K562 (cell line): ENCODE data around the gene TBC1D2B.

Source experiments
- CTCF ChIP-seq, 3 experiments: IDR thresholded peaks in 2 of 3; conservative IDR thresholded peaks in 1 of 3; 2 replicates each; pipeline ENCODE4 v1.5.1; 2011 to 2012; ENCODE audit warnings: low read length in 3 of 3, mild to moderate bottlenecking in 3 of 3, control low read depth in 2 of 3, improper control_type of control experiment in 1 of 3, inconsistent platforms in 1 of 3, low read depth in 1 of 3, mixed read lengths in 1 of 3, moderate library complexity in 1 of 3; ENCODE audit not compliant: insufficient read depth in 2 of 3
- ESRRA ChIP-seq: fragments of 450-650 bp; IDR thresholded peaks from 2 replicates; pipeline ENCODE4 v1.6.1; 2014; ENCODE audit warnings: low read depth, mild to moderate bottlenecking, moderate library complexity, borderline replicate concordance
- NBN ChIP-seq: fragments of 450-650 bp; IDR thresholded peaks from 2 replicates; pipeline ENCODE4 v1.6.1; 2016; ENCODE audit warnings: low read depth, mild to moderate bottlenecking
- NR3C1 ChIP-seq: sonication (generic); formaldehyde crosslinking; IDR thresholded peaks from 2 replicates; pipeline ENCODE4 v1.8.1; 2022; ENCODE audit warnings: missing genetic modification reagents
- ZFX ChIP-seq: sonication (generic); formaldehyde crosslinking; IDR thresholded peaks from 2 replicates; pipeline ENCODE4 v1.8.0; 2022; ENCODE audit warnings: mild to moderate bottlenecking, missing genetic modification reagents, moderate library complexity
- ZNF12 ChIP-seq: sonication (generic); formaldehyde crosslinking; IDR thresholded peaks from 2 replicates; pipeline ENCODE4 v1.4.0; 2020; ENCODE audit warnings: mild to moderate bottlenecking, missing genetic modification reagents

- TF ChIP-seq ZNF12 (CRISPR knock-in tag) (no peak), ZFX (CRISPR knock-in tag) (no peak), ESRRA (peak; percentile 50; the same call in 1 of the 2 replicates), NBN (no peak), CTCF (IDR thresholded peaks at IDR 0.05 in 2 of 3, conservative IDR thresholded peaks at IDR 0.05 in 1 of 3; ENCODE audit: insufficient read depth in 2 of 3, low read depth in 1 of 3, low read length in 3 of 3) (no peak), NR3C1 (CRISPR knock-in tag) (no peak)
Observed at GRCh38 chr15:78065284-78065872, 12.1 kb downstream of the TBC1D2B start.
